ENCODE data around the gene FUT4. TPM values are rescaled to one million over a fixed set of nuclear protein-coding genes. Genes with fewer than 3 reads are reported as not detected.
"Not testable (repeated sequence)": the region's sequence is repeated elsewhere in the genome, so short reads cannot be mapped to it uniquely, and the experiment has no call there.

Gene FUT4
- total RNA-seq, 2 donors from 2014 or later: 3.6 to 5.2 TPM

DNA sequence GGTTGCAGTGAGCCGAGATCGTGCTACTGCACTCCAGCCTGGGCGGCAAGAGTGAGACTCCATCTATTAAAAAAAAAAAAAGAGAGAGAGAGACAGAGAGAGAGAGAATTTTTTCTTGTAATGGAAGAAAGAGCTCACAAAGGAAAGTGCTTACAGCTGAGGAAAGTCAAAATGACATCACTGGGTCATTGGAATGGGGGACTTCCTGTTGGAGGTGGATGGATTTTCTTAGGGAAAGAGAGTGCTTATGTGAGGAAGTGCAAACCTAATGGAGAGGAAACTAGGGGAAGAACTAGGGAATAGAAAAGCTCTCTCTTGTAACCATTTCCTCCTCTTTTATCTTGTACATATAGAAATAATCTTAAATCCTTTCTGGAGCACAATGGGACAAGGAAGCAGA is 17.1 kb downstream of the FUT4 start:
- H3K9me3 ChIP-seq (ENCODE audit: control insufficient read depth, low read length, poor library complexity, severe bottlenecking): no peaks in the 10 kb centered on the region
- DNase-seq (no peak), ATAC-seq (no peak)
- H3K36me3 Mint-ChIP-seq (ENCODE audit: low read depth): no peaks in the 10 kb centered on the region
- peaks cover 3% of the 10 kb centered on the region for H3K4me1 Mint-ChIP-seq
- H3K27me3 Mint-ChIP-seq: no peaks in the 10 kb centered on the region
- H3K27ac Mint-ChIP-seq: no peak overlapping the region
- no peak overlapping the region for H3K4me3 Mint-ChIP-seq

GRCh38 chr11:94563176-94563847 is 19.6 kb downstream of the FUT4 start:
- H3K36me3 Mint-ChIP-seq (ENCODE audit: low read depth): no peaks in the 10 kb centered on the region
- no peaks in the 10 kb centered on the region for H3K27me3 Mint-ChIP-seq
- DNase-seq (no peak), ATAC-seq (no peak)
- H3K9me3 ChIP-seq (ENCODE audit: control insufficient read depth, low read length, poor library complexity, severe bottlenecking): no peaks in the 10 kb centered on the region
- no peak overlapping the region for H3K4me3 Mint-ChIP-seq
- H3K4me1 Mint-ChIP-seq: no peaks in the 10 kb centered on the region
- H3K27ac Mint-ChIP-seq: no peak overlapping the region

GRCh38 chr11:94563848-94564467 is 20.2 kb downstream of the FUT4 start:
- H3K9me3 ChIP-seq (ENCODE audit: control insufficient read depth, low read length, poor library complexity, severe bottlenecking): no peaks in the 10 kb centered on the region
- ATAC-seq (no peak), DNase-seq (no peak)
- no peaks in the 10 kb centered on the region for H3K36me3 Mint-ChIP-seq (ENCODE audit: low read depth)
- no peaks in the 10 kb centered on the region for H3K27me3 Mint-ChIP-seq
- H3K4me3 Mint-ChIP-seq: no peak overlapping the region
- H3K27ac Mint-ChIP-seq: no peak overlapping the region
- no peaks in the 10 kb centered on the region for H3K4me1 Mint-ChIP-seq

- H3K9me3 ChIP-seq (ENCODE audit: control insufficient read depth, low read length, poor library complexity, severe bottlenecking): no peaks in the 10 kb centered on the region
- DNase-seq: no peak
- Mint-ChIP-seq H3K36me3 (ENCODE audit: low read depth) (no peaks in the 10 kb centered on the region), H3K4me3 (no peak within 1 kb of the TSS), H3K4me1 (no peaks in the 10 kb centered on the region), H3K27ac (no peak within 1 kb of the TSS), H3K27me3 (no peaks in the 10 kb centered on the region)
- no peak for ATAC-seq
Observed at GRCh38 chr11:94567181-94567670, 23.5 kb downstream of the FUT4 start, which contains the start of gene PIWIL4. Gene PIWIL4 (plus strand): TSS chr11:94567368. CDS start chr11:94567519, 151 bp downstream.

DNA sequence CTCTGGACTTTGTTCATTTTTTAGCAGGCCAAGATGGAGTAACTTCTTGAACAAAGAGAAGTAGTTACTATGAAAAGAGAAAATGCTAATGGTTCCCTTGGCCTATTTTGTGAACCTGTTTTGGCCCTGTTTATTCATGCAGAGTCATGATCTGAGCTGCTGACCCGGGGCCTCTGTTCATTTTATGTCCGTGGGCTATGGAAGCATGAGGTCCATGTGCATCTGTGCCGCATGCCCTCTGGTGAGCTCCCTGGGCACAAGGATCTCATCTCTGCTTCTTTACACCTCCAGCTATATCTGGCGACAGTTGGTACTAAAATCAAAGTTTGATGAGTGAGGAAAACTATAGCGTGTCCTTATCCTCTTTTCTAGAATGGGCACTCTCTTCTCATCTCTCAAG is 24.5 kb downstream of the FUT4 start:
- Mint-ChIP-seq H3K27me3 (no peaks in the 10 kb centered on the region), H3K4me1 (no peaks in the 10 kb centered on the region), H3K4me3 (no peak overlapping the region), H3K27ac (no peak overlapping the region), H3K36me3 (ENCODE audit: low read depth) (no peaks in the 10 kb centered on the region)
- no peak for ATAC-seq
- DNase-seq: no peak
- no peaks in the 10 kb centered on the region for H3K9me3 ChIP-seq (ENCODE audit: control insufficient read depth, low read length, poor library complexity, severe bottlenecking)

DNA sequence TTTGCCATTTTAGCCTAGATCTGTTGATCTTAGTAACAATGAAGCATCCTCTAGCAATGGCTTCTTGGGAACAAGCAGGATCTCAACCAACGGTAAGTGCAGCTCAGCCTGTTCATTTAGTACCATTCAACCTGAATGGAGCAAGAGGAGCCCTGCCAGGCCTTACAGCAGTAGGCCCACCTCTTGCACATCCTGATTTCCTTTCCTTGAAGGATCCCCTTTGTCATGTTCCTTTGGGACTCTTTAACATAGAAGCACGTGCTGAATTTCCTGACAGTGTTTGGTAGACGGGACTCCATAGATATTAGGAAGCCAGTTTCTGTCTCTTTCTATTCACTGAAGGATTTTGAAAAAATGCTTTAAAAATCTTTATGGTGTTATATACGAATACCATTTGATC is 25.0 kb downstream of the FUT4 start:
- H3K4me1 Mint-ChIP-seq: no peaks in the 10 kb centered on the region
- no peak overlapping the region for H3K27ac Mint-ChIP-seq
- H3K9me3 ChIP-seq (ENCODE audit: control insufficient read depth, low read length, poor library complexity, severe bottlenecking): no peaks in the 10 kb centered on the region
- no peaks in the 10 kb centered on the region for H3K27me3 Mint-ChIP-seq
- DNase-seq (no peak), ATAC-seq (no peak)
- H3K36me3 Mint-ChIP-seq (ENCODE audit: low read depth): no peaks in the 10 kb centered on the region
- no peak overlapping the region for H3K4me3 Mint-ChIP-seq

DNA sequence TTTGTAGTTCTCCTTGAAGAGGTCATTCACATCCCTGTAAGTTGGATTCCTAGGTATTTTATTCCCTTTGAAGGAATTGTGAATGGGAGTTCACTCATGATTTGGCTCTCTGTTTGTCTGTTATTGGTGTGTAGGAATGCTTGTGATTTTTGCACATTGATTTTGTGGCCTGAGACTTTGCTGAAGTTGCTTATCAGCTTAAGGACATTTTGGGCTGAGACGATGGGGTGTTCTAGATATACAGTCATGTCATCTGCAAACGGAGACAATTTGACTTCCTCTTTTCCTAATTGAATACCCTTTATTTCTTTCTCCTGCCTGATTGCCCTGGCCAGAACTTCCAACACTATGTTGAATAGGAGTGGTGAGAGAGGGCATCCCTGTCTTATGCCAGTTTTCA is 29.3 kb downstream of the FUT4 start:
- ATAC-seq; H3K36me3 Mint-ChIP-seq (ENCODE audit: low read depth): not testable (repeated sequence)

DNA sequence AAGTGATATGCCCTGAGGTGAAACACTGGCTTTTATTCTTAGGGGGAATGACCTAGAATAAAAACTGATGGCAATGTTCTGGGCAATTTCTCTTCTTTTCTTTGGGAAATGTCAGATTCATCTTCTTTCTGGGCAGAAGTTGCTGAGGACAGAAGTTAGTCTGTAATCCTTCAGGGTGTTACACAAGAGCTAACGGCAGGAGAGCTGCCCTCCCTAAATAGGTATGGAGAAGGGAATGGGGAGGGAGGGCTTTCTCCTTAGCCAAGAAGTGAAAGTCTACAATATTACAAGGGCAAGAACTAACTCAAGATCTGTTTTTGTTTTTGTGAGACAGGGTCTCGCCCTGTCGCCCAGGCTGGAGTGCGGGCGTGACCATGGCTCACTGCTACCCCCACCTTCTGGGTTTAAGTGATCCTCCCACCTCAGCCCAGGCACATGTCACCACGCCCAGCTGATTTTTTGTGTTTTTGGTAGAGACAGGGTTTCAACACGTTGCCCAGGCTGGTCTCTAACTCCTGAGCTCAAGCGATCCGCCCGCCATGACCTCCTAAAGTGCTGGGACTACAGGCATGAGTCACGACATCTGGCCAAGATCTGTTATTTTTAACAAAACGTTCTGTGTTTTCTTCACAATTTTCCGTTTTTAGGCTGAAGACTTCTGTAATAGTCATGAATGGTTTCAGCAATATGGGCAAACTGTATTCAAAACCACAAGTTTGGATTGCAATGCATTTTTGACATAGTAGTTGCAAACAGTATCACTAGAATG is 30.7 kb downstream of the FUT4 start:
- DNase-seq (no peak), ATAC-seq (no peak)
- H3K9me3 ChIP-seq (ENCODE audit: control insufficient read depth, low read length, poor library complexity, severe bottlenecking): no peaks in the 10 kb centered on the region
- no peak overlapping the region for H3K4me3 Mint-ChIP-seq
- H3K4me1 Mint-ChIP-seq: no peaks in the 10 kb centered on the region
- no peaks in the 10 kb centered on the region for H3K27me3 Mint-ChIP-seq
- H3K36me3 Mint-ChIP-seq (ENCODE audit: low read depth): no peaks in the 10 kb centered on the region
- H3K27ac Mint-ChIP-seq: no peak overlapping the region

More for the DNA sequence above, 29.3 kb downstream of the FUT4 start:
- not testable (repeated sequence) for H3K27ac Mint-ChIP-seq; H3K4me1 Mint-ChIP-seq; H3K4me3 Mint-ChIP-seq; DNase-seq; H3K27me3 Mint-ChIP-seq; H3K9me3 ChIP-seq (ENCODE audit: control insufficient read depth, low read length, poor library complexity, severe bottlenecking)

- H3K36me3 Mint-ChIP-seq (ENCODE audit: low read depth): peaks cover 2% of the 10 kb centered on the region
- H3K4me1 Mint-ChIP-seq: no peaks in the 10 kb centered on the region
- no peak for DNase-seq
- H3K9me3 ChIP-seq (ENCODE audit: control insufficient read depth, low read length, poor library complexity, severe bottlenecking): no peaks in the 10 kb centered on the region
- H3K27ac Mint-ChIP-seq: no peak overlapping the region
- H3K4me3 Mint-ChIP-seq: no peak overlapping the region
- no peak for ATAC-seq
- no peaks in the 10 kb centered on the region for H3K27me3 Mint-ChIP-seq
Observed at GRCh38 chr11:94576306-94576705, 32.6 kb downstream of the FUT4 start.

GRCh38 chr11:94577841-94578240 is 34.1 kb downstream of the FUT4 start:
- Mint-ChIP-seq H3K4me3 (no peak overlapping the region), H3K4me1 (no peaks in the 10 kb centered on the region), H3K36me3 (ENCODE audit: low read depth) (peaks cover 2% of the 10 kb centered on the region), H3K27ac (no peak overlapping the region), H3K27me3 (no peaks in the 10 kb centered on the region)
- no peak for ATAC-seq
- DNase-seq: no peak
- H3K9me3 ChIP-seq (ENCODE audit: control insufficient read depth, low read length, poor library complexity, severe bottlenecking): no peaks in the 10 kb centered on the region

DNA sequence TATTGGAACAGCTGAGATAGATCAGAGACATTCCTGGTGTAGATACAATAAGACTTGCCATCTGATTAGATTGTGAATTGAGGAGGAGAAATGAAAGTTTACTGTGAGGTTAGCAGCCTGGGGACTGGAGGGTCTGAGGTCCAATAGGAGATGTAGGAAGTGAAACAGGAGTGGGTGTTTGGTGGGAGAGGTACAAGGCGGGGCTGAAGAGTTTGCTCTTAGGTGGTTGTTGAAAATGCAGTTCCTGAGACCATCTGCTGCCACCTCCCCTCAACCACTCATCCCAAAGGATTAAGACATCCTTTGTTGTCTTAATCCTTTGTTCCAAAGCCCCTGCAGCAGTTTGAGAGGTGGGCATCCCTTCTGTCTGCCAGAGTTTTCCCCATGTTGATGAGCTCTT is 38.2 kb downstream of the FUT4 start:
- Mint-ChIP-seq H3K27me3 (no peaks in the 10 kb centered on the region), H3K36me3 (ENCODE audit: low read depth) (peaks cover 2% of the 10 kb centered on the region), H3K27ac (no peak overlapping the region), H3K4me3 (no peak overlapping the region), H3K4me1 (peaks cover 2% of the 10 kb centered on the region)
- H3K9me3 ChIP-seq (ENCODE audit: control insufficient read depth, low read length, poor library complexity, severe bottlenecking): no peaks in the 10 kb centered on the region
- no peak for DNase-seq
- no peak for ATAC-seq

GRCh38 chr11:94583213-94583865 is 39.6 kb downstream of the FUT4 start:
- no peak overlapping the region for H3K27ac Mint-ChIP-seq

DNA sequence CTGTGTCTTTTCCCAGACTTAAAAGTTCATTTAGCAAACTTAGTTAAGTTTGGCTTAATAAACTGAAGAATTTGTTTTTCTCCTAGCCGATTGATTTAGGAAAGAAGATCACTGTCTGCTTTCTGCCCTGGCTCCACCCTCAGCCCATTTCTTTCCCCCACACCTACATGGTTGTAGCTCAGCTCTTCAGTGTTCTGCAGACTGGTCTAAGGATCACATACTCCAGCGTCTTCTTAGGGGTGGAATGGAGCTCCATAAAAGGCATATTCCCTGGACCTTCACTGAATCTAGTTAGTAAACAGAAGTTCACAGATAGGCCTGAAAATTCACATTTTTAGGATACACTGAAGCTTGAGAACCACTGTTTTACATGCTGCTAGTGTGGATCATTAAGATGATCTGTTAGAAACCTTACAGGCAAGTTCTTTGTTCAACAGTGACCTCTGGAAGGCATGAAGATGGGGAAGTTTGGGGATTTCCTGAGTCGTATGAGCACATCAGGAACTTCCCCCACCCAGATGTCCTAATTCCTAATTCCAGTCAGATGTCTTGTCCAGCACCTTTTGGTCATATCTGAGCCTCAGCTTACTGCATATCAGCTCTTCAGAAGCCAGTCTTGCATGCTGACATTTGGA is 40.3 kb downstream of the FUT4 start:
- H3K27ac Mint-ChIP-seq: no peak overlapping the region
- no peak for DNase-seq
- ATAC-seq: peak; percentile 25
- H3K9me3 ChIP-seq (ENCODE audit: control insufficient read depth, low read length, poor library complexity, severe bottlenecking): no peaks in the 10 kb centered on the region
- peaks cover 2% of the 10 kb centered on the region for H3K36me3 Mint-ChIP-seq (ENCODE audit: low read depth)
- no peak overlapping the region for H3K4me3 Mint-ChIP-seq
- no peaks in the 10 kb centered on the region for H3K27me3 Mint-ChIP-seq
- peaks cover 2% of the 10 kb centered on the region for H3K4me1 Mint-ChIP-seq

More at GRCh38 chr11:94583213-94583865, 39.6 kb downstream of the FUT4 start:
- Mint-ChIP-seq H3K36me3 (ENCODE audit: low read depth) (peaks cover 2% of the 10 kb centered on the region), H3K27me3 (no peaks in the 10 kb centered on the region), H3K4me3 (no peak overlapping the region), H3K4me1 (peaks cover 2% of the 10 kb centered on the region)
- no peaks in the 10 kb centered on the region for H3K9me3 ChIP-seq (ENCODE audit: control insufficient read depth, low read length, poor library complexity, severe bottlenecking)
- ATAC-seq: no peak
- no peak for DNase-seq
